GM12878 (cell line): Measurements from ENCODE around the gene MYRF. TPM values are rescaled to one million over a fixed set of nuclear protein-coding genes. Genes with fewer than 3 reads are reported as not detected.
A peak's percentile ranks its signal among the peaks of the same experiment; 100 is the strongest.

Experiments used
- ATAC-seq: fragments of 200-7000 bp; cut with Tn5 transposase; 3 replicates; pipeline ENCODE4 v1.9.1; 2020; ENCODE audit warnings: mild to moderate bottlenecking, moderate library complexity
- BruUV-seq: library from RNA; stranded (reverse); fragments of 400-500 nt; replicated peaks from 2 replicates; lab custom pipeline; 2021; lab: Mats Ljungman, UMichigan
- CTCF ChIA-PET: fragments of 300-600 bp; sonication (Branson Sonifier 250); formaldehyde crosslinking; extraction: SDS; loops from one replicate; lab custom pipeline; 2021; ENCODE audit warnings: inconsistent platforms; lab: Yijun Ruan, JAX
- POLR2A ChIA-PET: fragments of 350-600 bp; formaldehyde crosslinking; extraction: SDS; loops from one replicate; lab custom pipeline; 2021; ENCODE audit warnings: inconsistent platforms; lab: Charles Lee
- RAD21 ChIA-PET: fragments of 300-600 bp; sonication (Branson Sonifier 250); formaldehyde crosslinking; loops from one replicate; lab custom pipeline; 2023; ENCODE audit warnings: antibody characterized with exemption; ENCODE audit not compliant: unreplicated experiment; lab: Charles Lee
- SMC1A ChIA-PET: fragments of 300-600 bp; sonication (Branson Sonifier 250); formaldehyde crosslinking; loops from one replicate; lab custom pipeline; 2023; ENCODE audit not compliant: unreplicated experiment, uncharacterized antibody; lab: Charles Lee
- DNase-seq: peaks from one replicate; pipeline ENCODE4 v3.0.0-alpha.2; 2011; ENCODE audit warnings: low read depth, low spot score
- FAIRE-seq: peaks from 3 replicates; lab custom pipeline; 2011; peaks lifted over from hg19 to GRCh38; lab: Jason Lieb, UNC
- H2AFZ ChIP-seq: 2 replicates; pipeline ENCODE4 v1.6.0; 2011; ENCODE audit warnings: low read depth, low read length, control low read depth; ENCODE audit not compliant: control insufficient read depth
- H3K27ac ChIP-seq: 2 replicates; pipeline ENCODE4 v1.5.1; 2011; ENCODE audit warnings: control low read depth; ENCODE audit not compliant: control insufficient read depth, insufficient read depth
- H3K27me3 ChIP-seq, 2 experiments: replicated peaks in 1 of 2; 2 replicates each; pipeline versions ENCODE4 v1.6.0 to v1.6.1; 2011; ENCODE audit warnings: low read length in 1 of 2; ENCODE audit not compliant: control insufficient read depth in 2 of 2, insufficient read depth in 2 of 2
- H3K36me3 ChIP-seq, 2 experiments: 2 replicates each; pipeline ENCODE4 v1.5.1; 2011; ENCODE audit warnings: low read length in 1 of 2; ENCODE audit not compliant: control insufficient read depth in 2 of 2, insufficient read depth in 2 of 2
- H3K4me1 ChIP-seq: 2 replicates; pipeline ENCODE4 v1.6.1; 2011; ENCODE audit warnings: mild to moderate bottlenecking, low read length, moderate library complexity, mixed read lengths; ENCODE audit not compliant: control insufficient read depth, insufficient read depth
- H3K4me2 ChIP-seq: 2 replicates; pipeline ENCODE4 v1.6.0; 2011; ENCODE audit warnings: control low read depth; ENCODE audit not compliant: control insufficient read depth, insufficient read depth
- H3K4me3 ChIP-seq: fragments of 200-600 bp; sonication (generic); 2 replicates; pipeline ENCODE4 v1.5.1; 2016
- H3K79me2 ChIP-seq: 2 replicates; pipeline ENCODE4 v1.6.0; 2011; ENCODE audit warnings: low read length; ENCODE audit not compliant: control insufficient read depth, insufficient read depth
- H3K9ac ChIP-seq: 2 replicates; pipeline ENCODE4 v1.8.0; 2011; ENCODE audit warnings: low read length, control low read depth, mixed read lengths; ENCODE audit not compliant: control insufficient read depth, insufficient read depth
- H3K9me3 ChIP-seq: replicated peaks from 3 replicates; pipeline ENCODE4 v1.5.1; 2011; ENCODE audit warnings: mild to moderate bottlenecking, low read length; ENCODE audit not compliant: control insufficient read depth, insufficient read depth
- H4K20me1 ChIP-seq: 2 replicates; pipeline ENCODE4 v1.6.0; 2011; ENCODE audit not compliant: control insufficient read depth, insufficient read depth
- BCL3 ChIP-seq: IDR thresholded peaks from 2 replicates; pipeline ENCODE4 v1.6.1; 2011; ENCODE audit warnings: borderline replicate concordance, low read depth, mild to moderate bottlenecking, moderate library complexity, low read length; ENCODE audit not compliant: insufficient read depth, poor library complexity, severe bottlenecking
- BHLHE40 ChIP-seq, 2 experiments: fragments of 450-650 bp in 1 of 2; IDR thresholded peaks; 2 replicates each; pipeline ENCODE4 v1.6.1; 2011 to 2017; ENCODE audit warnings: low read depth in 2 of 2, borderline replicate concordance in 1 of 2, improper control_type of control experiment in 1 of 2, low read length in 1 of 2, mild to moderate bottlenecking in 1 of 2
- CHD4 ChIP-seq: fragments of 200-600 bp; sonication (generic); IDR thresholded peaks from 2 replicates; pipeline ENCODE4 v1.6.1; 2016; ENCODE audit warnings: mild to moderate bottlenecking
- WGBS: methylation state at CpG from one replicate; pipeline ENCODE4 v1.1.6; 2016; ENCODE audit warnings: low lambda C conversion rate; ENCODE audit not compliant: insufficient replicate concordance, insufficient coverage; ENCODE audit errors: missing lambda C conversion rate; 5-methylcytosine and 5-hydroxymethylcytosine counted together
- in situ Hi-C: fragments of 300-500 bp; cut with MboI; formaldehyde crosslinking; loops from 9 replicates; pipeline ENCODE4 v1.14.3; 2018; ENCODE audit warnings: mixed read lengths
- intact Hi-C: fragments of 100-400 bp; cut with micrococcal nuclease; formaldehyde crosslinking; loops from one replicate; pipeline ENCODE4 v1.14.2; 2022; ENCODE audit not compliant: unreplicated experiment
- polyA plus RNA-seq, 11 experiments: library from polyadenylated mRNA; depleted of rRNA in 4 of 11; unstranded in 6 of 11; stranded (reverse) in 5 of 11; fragments of >200 nt; fragmentation: Nextera tagmentation in 4 of 11; fragmentation: Illumina TruSeq in 1 of 11; extraction: Ambion mirVana in 4 of 11; extraction: Trizol in 1 of 11; gene quantifications; 1 replicate in 1 of 11; 2 replicates in 10 of 11; pipeline versions ENCODE4 v1.2.1 to v1.2.3, GENCODE V29; 2011 to 2016; ENCODE audit warnings: inconsistent platforms in 2 of 11, missing spikeins in 2 of 11, low read depth in 1 of 11
- total RNA-seq, 4 experiments: library from RNA; depleted of rRNA in 3 of 4; stranded (reverse); fragments of >200 nt in 3 of 4; fragmentation: Illumina TruSeq in 1 of 4; extraction: Trizol in 1 of 4; gene quantifications; 2 replicates each; pipeline versions ENCODE4 v1.2.1 to v1.2.3, GENCODE V29; 2013 to 2021

MYRF gene
- total and polyA plus RNA-seq, 10 of the 15 experiments (the other 5 are each of a cell fraction or from before 2014, with no cell fraction given): 0.27 to 15.6 (median 0.89) TPM

DNA sequence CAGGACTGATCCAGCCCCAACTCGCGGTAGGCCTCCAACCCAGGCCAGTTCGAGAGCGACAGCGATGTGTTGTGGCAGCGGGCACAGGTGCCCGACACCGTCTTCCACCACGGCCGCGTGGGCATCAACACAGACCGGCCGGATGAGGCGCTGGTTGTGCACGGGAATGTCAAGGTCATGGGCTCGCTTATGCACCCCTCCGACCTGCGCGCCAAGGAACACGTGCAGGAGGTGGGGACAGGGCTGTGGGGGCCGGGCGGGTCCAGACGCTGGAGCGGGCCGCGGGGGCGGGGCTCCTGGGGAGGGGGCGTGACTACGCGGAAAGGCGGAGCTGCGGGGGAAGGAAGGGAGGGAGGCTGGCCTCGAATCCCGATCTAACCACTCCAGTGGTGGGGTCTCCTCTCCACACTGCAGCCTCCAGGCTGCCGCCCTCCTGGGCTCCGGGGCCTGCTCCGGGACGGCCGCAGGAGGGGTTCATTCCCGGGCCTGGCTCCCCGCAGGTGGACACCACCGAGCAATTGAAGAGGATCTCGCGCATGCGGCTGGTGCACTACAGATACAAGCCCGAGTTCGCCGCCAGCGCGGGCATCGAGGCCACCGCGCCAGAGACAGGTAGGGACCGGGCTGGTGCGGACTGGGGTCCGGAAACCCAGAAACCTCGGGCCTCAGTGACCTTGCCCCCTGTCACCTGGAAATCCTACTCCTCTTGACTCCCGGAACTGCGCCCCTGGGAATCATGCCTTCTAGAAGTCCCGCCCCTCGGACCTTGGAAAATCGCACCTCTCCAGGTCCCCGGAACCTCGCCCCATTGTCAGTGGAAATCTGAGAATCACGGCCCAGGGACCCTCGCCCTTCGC is 25.0 kb downstream of the MYRF start:
- FAIRE-seq (no peak), ATAC-seq (peak; percentile 59), DNase-seq (no peak)
- Histone ChIP-seq H3K4me3 (no peak overlapping the region), H3K27me3 (no peaks in the 10 kb centered on the region), H3K9me3 (no peaks in the 10 kb centered on the region), H3K79me2 (no peaks in the 10 kb centered on the region), H3K27ac (no peak overlapping the region), H3K9ac (no peak overlapping the region), H3K4me2 (0 out of 2 replicates have a peak overlapping the region, but pooled peaks have one; percentile 18), H4K20me1 (no peaks in the 10 kb centered on the region), H3K4me1 (no peaks in the 10 kb centered on the region; the same call in 1 of the 2 replicates), H3K36me3 (no peaks in the 10 kb centered on the region), H2AFZ (no peak overlapping the region)
- in situ Hi-C loops: no loop called here
- SMC1A ChIA-PET: interaction anchor here (0.8 to 2.6 kb wide), 2 partner anchors 24 to 28 kb away, joined by 3 to 8 read pairs; no protein-coding TSS in a partner anchor
- intact Hi-C loops: no loop called here
- WGBS: 41% methylated on average over 52 of the region's 67 CpGs
- CTCF ChIA-PET: interaction anchor here (7.5 kb wide), 1 partner anchor 29 kb away, joined by 88 read pairs; no protein-coding TSS in a partner anchor
- RAD21 ChIA-PET: interaction anchor here (0.6 kb wide), 1 partner anchor 30 kb away, joined by 5 read pairs; no protein-coding TSS in a partner anchor
- TF ChIP-seq CHD4: no peak
- no peak for TF ChIP-seq BCL3
- TF ChIP-seq BHLHE40 (IDR thresholded peaks at IDR 0.05; ENCODE audit: borderline replicate concordance in 1 of 2, low read depth in 2 of 2, low read length in 1 of 2): peak; percentile 24 to 66; a peak in 2 of 4 replicates
- BruUV-seq: no TSS peak
- POLR2A ChIA-PET: no interaction called here
